Pulmonary artery endothelial cell (primary cell): Measurements from ENCODE around the gene GPR183. TPM values are rescaled to one million over a fixed set of nuclear protein-coding genes. Genes with fewer than 3 reads are reported as not detected.

Experiments
- DNase-seq: peaks from one replicate; pipeline ENCODE4 v3.0.0-alpha.2; 2011; ENCODE audit warnings: low read depth, low spot score
- total RNA-seq: library from RNA; depleted of rRNA; stranded (reverse); fragments of >200 nt; gene quantifications from 2 replicates; pipeline ENCODE4 v1.2.3, GENCODE V29; 2014

GPR183 gene
- total RNA-seq, 1 donor from 2014 or later, result not detected

DNA sequence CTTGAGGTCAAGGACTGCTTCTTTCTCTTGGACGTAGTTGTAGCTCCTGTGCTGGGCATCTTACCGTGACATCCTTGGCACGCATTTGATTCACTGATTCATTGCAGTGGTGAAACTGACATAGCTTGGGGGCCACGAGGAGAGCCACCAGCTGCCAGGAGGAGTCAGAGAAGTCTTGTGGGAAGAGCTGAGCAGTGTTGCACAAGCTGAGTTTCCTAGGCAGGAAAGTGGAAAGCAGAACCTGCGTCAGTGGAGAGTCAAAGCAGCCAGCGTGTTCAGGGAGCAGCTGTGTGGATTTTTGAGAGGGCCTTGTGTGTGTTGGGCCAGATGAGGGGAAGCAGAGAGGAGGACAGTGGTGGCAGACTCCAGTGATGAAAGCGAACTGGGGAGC lies 5.3 kb upstream of the GPR183 start:
- DNase-seq, result no peak

DNA sequence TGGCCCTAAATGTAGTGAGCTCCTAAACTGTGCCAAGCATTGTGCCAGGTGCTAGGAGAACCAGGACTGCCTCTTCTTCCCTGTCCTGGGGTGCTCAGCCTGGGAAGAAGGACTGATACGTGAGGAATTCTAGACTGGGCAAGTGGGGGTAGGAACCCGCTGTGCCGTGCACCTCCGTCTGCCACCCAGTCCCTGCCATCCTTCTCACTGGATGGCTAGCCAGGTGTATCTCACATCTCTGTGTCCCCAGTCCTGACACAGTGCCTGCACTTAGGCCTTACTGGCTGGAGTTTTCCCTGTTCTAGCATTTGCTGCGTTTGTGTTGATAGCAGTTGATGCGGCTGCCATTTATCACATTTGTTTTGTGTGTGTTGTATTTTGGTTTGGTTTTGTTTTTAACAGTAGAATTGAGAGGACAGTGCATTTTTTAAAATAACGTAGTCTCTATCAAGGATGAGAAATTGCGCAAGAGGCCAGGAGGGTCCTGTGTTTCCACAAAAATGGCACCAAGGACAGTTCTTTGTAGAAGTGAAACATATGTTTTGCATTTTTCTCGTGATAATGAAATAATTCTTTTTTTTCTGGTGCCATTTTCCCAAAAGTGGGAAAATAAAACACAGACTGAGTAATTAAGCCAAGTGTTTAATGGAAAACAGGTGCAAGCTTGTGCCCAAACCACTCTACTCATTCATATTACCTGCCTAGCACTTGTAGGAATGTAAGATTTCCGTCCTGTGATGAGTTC lies 4.7 kb upstream of the GPR183 start:
- no peak for DNase-seq

- DNase-seq, result no peak
Measured at GRCh38 chr13:99311137-99311536, 3.9 kb upstream of the GPR183 start.

DNA sequence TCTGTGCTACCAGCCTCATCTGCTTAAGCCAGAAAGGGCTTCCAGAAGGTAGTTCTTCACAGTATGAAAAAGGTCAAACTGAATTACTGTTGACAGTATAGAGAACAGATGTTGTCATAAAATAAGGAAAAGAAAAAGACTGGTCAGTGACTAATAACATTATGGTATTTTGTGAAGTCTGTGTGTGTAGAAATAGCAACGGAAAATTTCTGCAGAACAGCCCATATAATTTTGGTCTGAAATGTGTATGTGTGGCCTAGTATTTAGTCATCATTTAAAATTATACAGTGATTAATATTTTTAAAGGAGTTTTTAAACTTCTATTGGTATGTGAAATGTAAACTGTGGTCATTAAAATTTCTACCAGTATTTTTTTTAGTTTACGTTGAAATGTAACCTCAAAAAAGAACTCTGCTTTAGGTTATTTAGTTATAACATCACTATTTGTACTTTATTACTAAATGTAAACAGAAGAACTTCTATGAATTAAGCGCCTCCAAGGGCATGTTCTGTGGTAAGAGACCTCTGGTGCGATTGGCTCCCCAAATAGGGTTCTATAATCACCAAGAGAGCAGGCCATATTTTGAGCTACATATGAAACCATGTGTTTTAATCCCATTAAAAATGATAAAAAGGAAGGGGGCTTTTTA lies 3.3 kb upstream of the GPR183 start:
- no peak for DNase-seq

DNA sequence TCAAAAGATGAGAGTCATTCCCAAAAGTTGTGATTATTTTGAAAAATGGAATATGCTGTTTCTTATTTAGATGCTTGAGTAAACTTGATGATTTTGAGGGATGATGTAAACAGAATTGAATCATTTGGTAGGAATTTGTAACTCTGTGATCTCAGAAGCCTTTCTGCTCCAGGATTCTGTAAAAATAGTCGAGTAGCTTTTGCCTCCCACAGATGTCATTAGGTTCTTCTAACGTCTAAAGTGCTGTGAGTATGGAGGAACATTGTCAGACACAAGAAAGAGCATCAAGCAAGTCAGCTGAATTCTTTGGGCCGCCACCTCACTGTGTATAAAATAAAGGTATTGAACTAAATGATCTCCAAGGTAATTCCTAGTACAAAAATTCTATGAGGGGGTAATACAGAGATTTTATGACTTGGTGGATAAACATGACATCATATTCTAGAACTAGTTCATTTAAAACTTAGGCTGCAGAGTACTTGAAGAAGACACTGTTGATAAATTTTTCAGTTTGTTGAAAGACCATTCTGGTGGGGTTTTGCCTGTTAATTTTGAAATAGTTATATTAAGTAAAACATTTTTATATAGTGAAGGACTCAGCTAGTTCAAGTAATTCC lies 1.4 kb upstream of the GPR183 start:
- DNase-seq, result no peak

DNA sequence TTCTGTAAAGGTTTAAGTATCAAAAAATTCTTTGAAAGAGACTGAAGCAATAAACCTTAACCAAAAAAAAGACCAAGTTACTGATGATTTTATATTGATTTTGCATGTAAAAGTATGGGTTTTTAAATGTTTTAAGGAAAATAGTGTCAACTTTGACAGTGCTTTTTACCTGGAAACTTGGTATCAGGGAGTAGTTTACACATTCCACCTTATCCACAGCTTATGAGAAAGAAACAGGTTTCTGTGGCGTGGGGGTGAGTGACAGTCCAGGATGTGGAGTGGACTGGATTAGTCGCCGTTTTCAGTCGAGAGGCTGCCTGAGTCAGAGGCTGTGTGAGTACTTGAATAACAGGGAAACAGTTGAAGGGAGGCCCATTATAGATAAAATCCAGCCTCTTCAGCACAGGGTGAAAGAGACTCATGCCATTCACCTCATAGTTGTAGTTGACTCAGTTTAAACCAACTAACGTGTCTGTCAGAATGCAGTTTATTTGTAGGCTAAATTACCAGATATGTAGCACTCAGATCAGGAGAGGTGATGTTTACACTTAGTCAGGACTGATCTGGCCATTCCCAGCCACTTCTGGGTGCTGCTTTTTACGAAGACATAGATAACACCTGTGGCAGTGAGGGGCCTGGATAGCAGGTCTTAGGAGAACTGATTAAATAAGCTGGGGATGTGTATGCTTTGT lies 595 bp upstream of the GPR183 start:
- peak; percentile 59 for DNase-seq

- no peak for DNase-seq
Measured at GRCh38 chr13:99305566-99305965, 1.6 kb downstream of the GPR183 start.

DNA sequence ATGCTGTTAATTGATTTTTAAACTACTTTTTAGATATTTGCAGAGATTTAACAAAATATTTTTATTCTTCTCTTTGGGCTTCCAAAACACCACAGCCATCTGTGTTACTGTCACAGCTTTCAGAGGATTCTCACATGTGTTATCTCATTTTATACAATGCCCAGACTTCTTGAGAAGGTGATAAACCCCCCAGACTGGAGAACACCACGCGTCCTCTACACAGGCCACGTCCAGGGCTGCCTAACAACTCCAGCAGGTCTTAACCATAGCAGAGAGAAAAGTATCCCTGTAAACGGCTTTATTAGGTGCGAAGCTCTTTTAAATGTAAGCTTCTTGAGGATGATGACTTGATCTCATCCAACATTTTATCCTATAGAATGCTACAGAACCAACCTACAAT lies 2.0 kb downstream of the GPR183 start:
- DNase-seq, result no peak

DNA sequence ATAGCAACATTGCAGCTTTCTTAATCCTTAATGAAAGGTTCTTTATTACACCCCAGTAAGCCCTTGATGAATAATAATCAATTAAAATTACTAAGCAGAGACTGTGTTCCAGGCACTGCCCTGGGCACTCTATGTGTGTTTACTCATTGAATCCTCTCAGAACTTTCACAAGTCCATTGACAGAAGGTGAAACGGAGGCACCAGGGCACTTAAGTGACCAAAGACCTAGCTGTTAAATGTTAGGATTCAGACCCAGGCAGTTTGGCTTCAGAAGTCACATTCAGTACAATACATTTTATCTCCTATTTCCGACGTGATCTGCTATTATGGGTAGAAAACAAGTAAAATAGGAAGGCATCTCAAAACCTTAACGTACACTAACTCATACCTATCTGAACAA lies 2.7 kb downstream of the GPR183 start:
- DNase-seq, result no peak

DNA sequence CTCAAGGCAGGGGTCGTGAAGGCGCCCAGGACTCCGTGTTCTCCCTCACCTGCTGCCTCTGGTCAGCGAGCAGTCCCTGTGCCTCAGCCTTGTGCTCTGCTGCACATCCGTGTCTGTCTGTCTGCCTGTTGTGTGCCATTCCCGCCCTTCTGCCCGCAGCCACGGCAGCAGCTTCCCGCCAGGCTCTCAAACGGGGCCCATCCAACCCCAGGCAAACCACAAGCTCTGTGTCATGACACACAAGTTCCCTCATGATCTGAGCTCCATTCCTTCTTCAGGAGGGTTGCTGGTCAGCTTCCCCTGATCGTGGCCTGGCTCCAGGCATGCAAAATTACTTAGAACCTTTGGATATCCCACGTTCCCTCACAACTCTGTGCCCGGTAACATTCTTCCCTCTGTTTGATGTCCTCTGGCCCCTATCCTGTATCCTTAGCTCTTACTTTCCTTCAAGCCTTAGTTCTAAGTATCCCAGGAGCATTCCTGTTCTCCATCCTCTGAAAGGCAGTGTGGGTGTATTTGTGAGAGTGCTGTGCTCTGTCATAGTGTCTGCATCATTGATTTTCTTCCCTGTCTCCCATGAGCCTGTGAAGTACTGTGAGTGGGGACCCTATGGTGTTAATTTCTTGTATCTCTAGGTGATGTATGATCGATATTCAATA lies 3.2 kb downstream of the GPR183 start:
- no peak for DNase-seq

GRCh38 chr13:99302637-99303505 lies 4.3 kb downstream of the GPR183 start:
- DNase-seq, result no peak

DNA sequence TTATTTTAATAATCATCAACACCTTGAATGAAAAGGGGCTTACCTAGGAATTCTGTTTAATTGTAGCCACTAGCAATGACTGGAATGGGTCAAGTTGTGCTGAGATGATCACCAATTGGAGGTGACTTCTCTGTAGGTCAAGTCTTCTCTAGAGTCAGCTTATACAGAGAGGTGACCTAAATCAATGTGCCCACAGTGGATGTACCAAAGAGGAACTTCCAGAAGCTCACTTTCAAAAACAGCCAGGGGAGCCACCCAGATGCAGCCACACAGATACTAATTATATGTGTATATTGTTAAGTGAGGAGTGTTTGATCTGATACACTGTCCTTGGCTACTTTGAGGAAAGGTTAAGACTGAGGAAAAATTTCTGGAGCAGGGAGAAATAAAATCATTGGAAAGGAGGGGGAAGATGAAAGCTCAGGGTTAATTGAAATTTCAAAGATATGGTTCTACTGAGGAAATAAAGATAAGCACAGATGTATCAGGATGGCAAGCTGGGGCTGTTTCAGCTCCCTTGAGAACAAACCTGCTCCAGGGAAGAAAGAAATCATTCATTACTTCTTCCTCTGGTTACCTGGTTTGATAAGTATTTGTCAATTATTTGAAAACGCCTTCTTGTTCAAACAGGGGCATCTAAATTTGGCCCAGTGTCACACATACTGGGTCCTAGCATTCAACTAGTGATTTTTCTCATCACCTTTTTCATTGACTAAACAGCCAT lies 5.1 kb downstream of the GPR183 start:
- DNase-seq, result no peak

DNA sequence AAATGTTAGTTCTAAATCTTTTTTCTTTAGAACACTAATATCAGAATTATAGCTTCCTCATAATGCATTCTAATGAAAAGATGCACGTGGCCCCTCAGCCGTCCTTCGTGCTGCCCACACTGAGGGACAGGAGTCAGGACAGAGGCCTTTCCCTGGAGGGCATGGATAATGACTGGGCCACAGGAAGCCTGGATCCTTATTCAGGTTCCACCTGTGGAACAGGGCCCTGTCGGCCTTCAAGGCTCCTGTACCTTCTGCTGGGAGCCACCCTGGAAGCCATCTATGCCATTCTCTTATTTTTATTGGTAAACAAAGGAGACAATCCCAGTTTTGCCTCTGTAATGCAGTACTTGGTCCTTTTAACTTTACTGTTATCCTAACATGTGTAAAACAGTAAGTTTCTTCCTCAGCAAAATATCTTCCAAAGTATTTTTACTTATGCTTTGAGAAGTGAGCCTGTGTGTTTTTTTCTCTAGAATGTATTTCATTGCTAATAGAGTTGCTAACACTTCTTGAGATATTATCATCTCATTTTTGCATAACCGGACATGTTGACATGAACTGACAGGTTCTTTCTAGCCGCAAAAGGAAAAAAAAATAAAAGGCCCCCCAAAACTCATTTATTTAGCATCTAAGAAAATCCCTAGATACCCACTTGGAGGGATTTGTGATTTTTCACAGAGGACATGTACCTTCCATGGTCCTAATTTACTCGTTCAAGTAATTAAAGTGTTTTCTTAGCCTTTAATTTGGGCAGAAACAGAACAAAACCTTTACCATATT lies 6.0 kb downstream of the GPR183 start:
- DNase-seq, result no peak

DNA sequence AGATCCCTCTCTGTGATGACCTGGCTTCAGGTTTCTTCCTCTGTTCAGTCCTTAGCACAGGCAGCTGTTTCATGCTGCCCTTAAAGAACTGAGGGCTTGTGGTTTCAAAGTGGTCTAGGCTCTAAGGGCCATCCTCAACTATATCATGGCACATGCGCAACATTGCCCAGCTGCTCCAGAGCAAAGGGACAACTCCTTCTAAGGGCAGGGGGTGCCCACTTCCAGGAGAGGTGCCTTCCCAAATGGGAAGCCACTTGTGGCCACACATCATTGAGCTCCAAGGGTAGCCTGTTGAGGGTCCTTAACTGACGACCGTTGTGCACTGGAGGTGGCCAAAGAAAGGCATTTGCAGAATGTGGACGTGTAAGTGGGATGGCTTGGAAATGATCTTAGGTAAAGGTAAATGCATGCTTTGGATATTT lies 7.3 kb downstream of the GPR183 start:
- no peak for DNase-seq

DNA sequence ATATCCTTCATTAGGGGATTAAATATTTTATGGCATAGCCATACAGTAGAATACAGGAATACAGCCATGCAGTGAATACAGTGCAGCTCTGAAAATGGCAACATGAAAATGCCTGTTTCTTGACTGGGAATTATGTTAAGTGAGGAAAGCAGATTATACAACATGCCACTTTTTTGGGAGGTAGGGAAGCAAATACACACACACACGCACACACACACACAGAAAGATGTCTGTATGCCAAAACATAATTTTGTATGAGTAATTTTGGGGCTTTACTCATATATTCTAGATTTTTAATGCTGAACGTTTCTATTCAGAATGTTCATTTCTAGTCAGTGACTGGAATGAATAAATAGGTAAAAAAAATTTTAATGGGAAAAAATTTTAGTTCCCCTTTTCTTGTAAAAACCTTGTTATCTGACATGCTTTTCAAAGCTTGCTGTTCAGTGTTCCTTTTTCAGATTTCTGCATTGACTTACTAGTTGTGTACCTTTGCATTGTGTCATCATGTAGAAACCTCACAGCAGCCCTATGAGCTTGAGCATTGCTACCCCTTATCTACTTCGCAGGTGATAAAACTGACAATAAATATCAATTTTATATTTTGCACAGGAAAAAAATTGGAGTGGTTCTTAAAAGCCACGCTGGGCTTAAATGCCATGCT lies 7.8 kb downstream of the GPR183 start:
- no peak for DNase-seq

DNA sequence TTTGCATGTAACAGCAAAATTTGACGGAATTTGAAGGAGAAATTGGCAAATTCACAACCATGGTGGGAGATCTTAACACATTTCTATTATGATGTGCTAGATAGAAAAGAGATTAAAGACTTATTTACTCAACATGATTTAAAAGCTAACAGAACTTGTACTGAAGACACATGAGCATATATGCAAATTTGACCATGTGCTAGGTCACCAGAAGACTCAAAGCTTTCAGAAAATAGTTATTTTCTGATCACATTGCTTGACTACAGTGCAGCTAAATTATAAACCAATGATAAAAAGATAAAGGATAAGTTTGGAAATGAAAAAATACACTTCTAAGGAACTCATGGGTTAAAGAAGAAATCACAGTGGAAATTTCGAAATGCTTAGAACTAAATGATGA lies 9.1 kb downstream of the GPR183 start:
- DNase-seq, result no peak

DNA sequence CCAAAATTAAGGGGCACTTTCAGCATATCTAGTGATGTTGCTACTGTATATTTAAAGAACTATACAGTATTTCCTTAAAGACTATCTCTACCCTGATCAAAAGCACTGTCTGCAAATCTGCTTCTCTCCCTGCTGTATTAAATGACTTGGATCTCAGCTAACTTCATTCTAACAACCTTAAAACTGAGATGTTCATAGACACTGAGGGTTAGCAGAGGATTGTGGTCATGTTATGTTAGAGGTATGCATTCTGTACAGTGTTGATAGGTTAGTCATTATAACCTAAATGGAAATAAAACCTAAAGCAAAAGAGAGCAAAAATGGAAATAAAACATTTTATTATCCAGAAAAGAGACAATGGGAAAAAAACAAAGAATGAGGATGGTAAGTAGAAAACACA lies 9.9 kb downstream of the GPR183 start:
- no peak for DNase-seq

- DNase-seq, result no peak
Measured at GRCh38 chr13:99296398-99296797, 10.8 kb downstream of the GPR183 start.
